Putamen (tissue), 1 donor: ENCODE results near the gene NT5C2.
A peak's percentile ranks its signal among the peaks of the same experiment; 100 is the strongest.
"Not testable (repeated sequence)": the region's sequence is repeated elsewhere in the genome, so short reads cannot be mapped to it uniquely, and the experiment has no call there.

Source experiments
- DNase-seq: peaks from one replicate; pipeline ENCODE4 v3.0.0-alpha.2; 2016; ENCODE audit warnings: low spot score

NT5C2 gene

GRCh38 chr10:103202319-103202718 lies 9.2 kb upstream of the NT5C2 start:
- DNase-seq: no peak

GRCh38 chr10:103199488-103199887 lies 6.4 kb upstream of the NT5C2 start:
- DNase-seq: no peak

- no peak for DNase-seq
These were observed 5.6 kb upstream of the NT5C2 start for GRCh38 chr10:103198648-103199047.

GRCh38 chr10:103197903-103198302 lies 4.8 kb upstream of the NT5C2 start:
- DNase-seq: no peak

GRCh38 chr10:103197174-103197573 lies 4.1 kb upstream of the NT5C2 start:
- DNase-seq: peak; percentile 50

- DNase-seq: no peak
These were observed 3.4 kb upstream of the NT5C2 start for GRCh38 chr10:103196516-103196915.

- DNase-seq: no peak
These were observed 903 bp upstream of the NT5C2 start for GRCh38 chr10:103193820-103194529.

- DNase-seq: peak; percentile 64
These were observed 493 bp downstream of the NT5C2 start for GRCh38 chr10:103192451-103193106.

GRCh38 chr10:103192089-103192450 lies 1.0 kb downstream of the NT5C2 start:
- no peak for DNase-seq

- DNase-seq: not testable (repeated sequence)
These were observed 1.9 kb downstream of the NT5C2 start for GRCh38 chr10:103191198-103191597.

- DNase-seq: no peak
These were observed 4.2 kb downstream of the NT5C2 start for GRCh38 chr10:103188853-103189252.

- DNase-seq: no peak
These were observed 6.9 kb downstream of the NT5C2 start for GRCh38 chr10:103186128-103186527.

- DNase-seq: no peak
These were observed 8.5 kb downstream of the NT5C2 start for GRCh38 chr10:103184615-103185014.

GRCh38 chr10:103183991-103184451 lies 9.1 kb downstream of the NT5C2 start:
- DNase-seq: not testable (repeated sequence)

GRCh38 chr10:103181244-103181643 lies 11.8 kb downstream of the NT5C2 start:
- DNase-seq: no peak

GRCh38 chr10:103180491-103180890 lies 12.6 kb downstream of the NT5C2 start:
- no peak for DNase-seq

GRCh38 chr10:103177123-103177522 lies 15.9 kb downstream of the NT5C2 start:
- DNase-seq: no peak

GRCh38 chr10:103175580-103176285 lies 17.3 kb downstream of the NT5C2 start:
- no peak for DNase-seq

- DNase-seq: not testable (repeated sequence)
These were observed 18.7 kb downstream of the NT5C2 start for GRCh38 chr10:103174324-103174723.

GRCh38 chr10:103171278-103171677 lies 21.8 kb downstream of the NT5C2 start:
- no peak for DNase-seq

- DNase-seq: no peak
These were observed 24.6 kb downstream of the NT5C2 start for GRCh38 chr10:103168438-103168837.

- DNase-seq: not testable (repeated sequence)
These were observed 25.5 kb downstream of the NT5C2 start for GRCh38 chr10:103167554-103167953.

GRCh38 chr10:103166523-103166922 lies 26.5 kb downstream of the NT5C2 start:
- DNase-seq: no peak
